ENCODE measurements around the gene DCDC1. TPM values are rescaled to one million over a fixed set of nuclear protein-coding genes. Genes with fewer than 3 reads are reported as not detected.

Gene DCDC1
- polyA plus RNA-seq, 2 of the 4 experiments (the other 2 are of a cell fraction), result 2.8 to 9.5 TPM

- Histone ChIP-seq H3K27ac (no peak overlapping the region), H3K9me3 (no peaks in the 10 kb centered on the region), H3K4me3 (no peak overlapping the region), H3K4me1 (peaks cover 2% of the 10 kb centered on the region; the same call in 2 of the 3 replicates), H3K4me2 (no peak overlapping the region)
- FAIRE-seq, result peak; percentile 43
- TF ChIP-seq KDM5A (IDR thresholded peaks at IDR 0.05) (no peak), ZFP36 (IDR thresholded peaks at IDR 0.05; ENCODE audit: borderline replicate concordance, partially characterized antibody) (no peak), JUN (IDR thresholded peaks at IDR 0.05) (no peak), MAFK (IDR thresholded peaks at IDR 0.05; ENCODE audit: partially characterized antibody) (no peak), GATA3 (IDR thresholded peaks at IDR 0.05; ENCODE audit: borderline replicate concordance) (no peak)
- no peak for DNase-seq (ENCODE audit: low read depth in 1 of 2, low spot score in 1 of 2)
- CTCF ChIA-PET, result interaction anchor here (0.8 kb wide), 1 partner anchor 627 kb away, joined by 3 read pairs; no protein-coding TSS in a partner anchor
- 73% methylated on average over 1 of the region's 1 CpG for WGBS (ENCODE audit: missing lambda C conversion rate)
- POLR2A ChIA-PET, result no interaction called here
- no peak for ATAC-seq
Measured at GRCh38 chr11:31243706-31244105, 125.8 kb downstream of the DCDC1 start.

GRCh38 chr11:31240340-31240904 is 129.1 kb downstream of the DCDC1 start:
- CTCF ChIA-PET, result interaction anchor here (0.7 to 3.1 kb wide), 10 partner anchors 10 to 936 kb away, joined by 3 to 14 read pairs (median 3); no protein-coding TSS in a partner anchor
- Histone ChIP-seq H3K4me3 (no peak overlapping the region), H3K9me3 (no peaks in the 10 kb centered on the region), H3K4me1 (peaks cover 12% of the 10 kb centered on the region; the same call in 2 of the 3 replicates), H3K4me2 (no peak overlapping the region), H3K27ac (no peak overlapping the region)
- DNase-seq (ENCODE audit: low read depth in 1 of 2, low spot score in 1 of 2), result peak; percentile 5 to 73
- POLR2A ChIA-PET, result no interaction called here
- peak; percentile 51 for FAIRE-seq
- WGBS (ENCODE audit: missing lambda C conversion rate), result 19% methylated on average over 5 of the region's 5 CpGs
- TF ChIP-seq SMC3 (IDR thresholded peaks at IDR 0.05) (peak; percentile 70), RAD21 (conservative IDR thresholded peaks at IDR 0.05 in 1 of 2, IDR thresholded peaks at IDR 0.05 in 1 of 2) (peak; percentile 71), CBX2 (IDR thresholded peaks at IDR 0.05; ENCODE audit: borderline replicate concordance, low read depth) (no peak), NPAS2 (CRISPR knock-in tag; IDR thresholded peaks at IDR 0.05; ENCODE audit: borderline replicate concordance) (no peak), CTCF (IDR thresholded peaks at IDR 0.05) (peak; percentile 79), PHF8 (IDR thresholded peaks at IDR 0.05; ENCODE audit: borderline replicate concordance, low read depth) (no peak), FOXS1 (CRISPR knock-in tag; IDR thresholded peaks at IDR 0.05) (no peak)
- TF ChIP-seq, protein P1, sequence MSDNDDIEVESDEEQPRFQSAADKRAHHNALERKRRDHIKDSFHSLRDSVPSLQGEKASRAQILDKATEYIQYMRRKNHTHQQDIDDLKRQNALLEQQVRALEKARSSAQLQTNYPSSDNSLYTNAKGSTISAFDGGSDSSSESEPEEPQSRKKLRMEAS (IDR thresholded peaks at IDR 0.05), result no peak
- TF ChIP-seq, protein P2, sequence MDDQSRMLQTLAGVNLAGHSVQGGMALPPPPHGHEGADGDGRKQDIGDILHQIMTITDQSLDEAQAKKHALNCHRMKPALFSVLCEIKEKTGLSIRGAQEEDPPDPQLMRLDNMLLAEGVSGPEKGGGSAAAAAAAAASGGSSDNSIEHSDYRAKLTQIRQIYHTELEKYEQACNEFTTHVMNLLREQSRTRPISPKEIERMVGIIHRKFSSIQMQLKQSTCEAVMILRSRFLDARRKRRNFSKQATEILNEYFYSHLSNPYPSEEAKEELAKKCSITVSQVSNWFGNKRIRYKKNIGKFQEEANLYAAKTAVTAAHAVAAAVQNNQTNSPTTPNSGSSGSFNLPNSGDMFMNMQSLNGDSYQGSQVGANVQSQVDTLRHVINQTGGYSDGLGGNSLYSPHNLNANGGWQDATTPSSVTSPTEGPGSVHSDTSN (IDR thresholded peaks at IDR 0.05), result no peak
- peak; percentile 43 to 88; a peak in 4 of 6 replicates for ATAC-seq

DNA sequence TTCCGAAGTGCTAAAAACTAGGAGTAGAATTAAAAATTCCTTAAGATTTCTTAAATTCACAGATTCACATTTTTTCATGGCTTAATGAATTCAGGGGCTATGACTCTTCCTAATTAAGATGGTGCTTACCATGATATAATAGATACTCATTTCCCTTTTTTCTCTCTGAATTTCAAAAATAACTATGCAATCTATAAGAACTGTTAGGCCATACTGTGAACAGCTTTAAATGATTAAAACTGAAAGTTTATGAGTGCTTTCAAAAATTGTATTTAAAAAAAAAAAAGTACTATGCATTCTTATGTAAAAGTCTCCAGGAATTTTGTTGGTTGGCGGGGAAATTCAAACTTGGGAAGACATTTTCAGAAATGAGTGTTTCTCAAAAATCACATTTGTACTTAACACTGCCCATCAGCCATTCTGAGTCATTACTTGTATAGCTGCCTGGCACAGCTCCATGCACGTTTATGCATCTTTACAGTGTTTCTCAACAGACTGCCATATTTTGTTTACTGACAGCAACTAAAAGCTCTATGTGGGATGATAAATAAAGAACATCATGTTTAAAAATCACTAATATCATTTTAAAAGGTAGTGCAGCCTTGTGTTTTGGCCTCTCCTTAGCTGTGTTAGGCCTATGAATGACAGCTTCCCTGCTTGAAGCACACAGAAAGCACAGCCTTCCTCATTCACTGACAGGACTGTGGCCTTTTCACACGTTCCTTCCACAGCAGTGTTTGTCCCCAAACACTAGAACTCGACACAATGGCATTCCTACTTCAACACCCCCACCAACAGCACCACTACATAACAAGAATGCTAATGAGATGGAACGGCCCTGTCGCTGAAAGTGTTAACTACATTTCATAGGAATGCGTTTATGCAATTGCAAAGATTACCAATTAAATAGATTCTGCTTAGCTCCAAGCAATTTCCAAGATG is 131.4 kb downstream of the DCDC1 start:
- Histone ChIP-seq H3K9me3 (no peaks in the 10 kb centered on the region), H3K4me3 (no peak overlapping the region), H3K27ac (peak overlapping the region in 1 of 2 experiments; percentile 38; a peak in 1 of 6 replicates), H3K4me1 (peaks cover 12% of the 10 kb centered on the region; the same call in 2 of the 3 replicates), H3K4me2 (peak overlapping the region; percentile 50)
- no peak for TF ChIP-seq MAFK (IDR thresholded peaks at IDR 0.05; ENCODE audit: partially characterized antibody)
- no peak for TF ChIP-seq FOSL2 (IDR thresholded peaks at IDR 0.05)
- TF ChIP-seq FOSL2 (CRISPR knock-in tag; IDR thresholded peaks at IDR 0.05), result 0 out of 2 replicates have a peak, but pooled peaks have one; percentile 18
- TF ChIP-seq HOXB13 (CRISPR knock-in tag; IDR thresholded peaks at IDR 0.05; ENCODE audit: low read depth), result no peak
- WGBS (ENCODE audit: missing lambda C conversion rate), result 20% methylated on average over 8 of the region's 8 CpGs
- ChIA-PET POLR2A (no interaction called here), CTCF (interaction anchor here (0.6 to 4.7 kb wide), 10 partner anchors 132 to 1060 kb away, joined by 3 to 27 read pairs (median 6); partner anchors contain the start of genes DCDC1 and DNAJC24)
- DNase-seq (ENCODE audit: low read depth in 1 of 2, low spot score in 1 of 2), result peak in 1 of 2 experiments; percentile 18
- ATAC-seq, result peak in 1 of 2 experiments; percentile 82; a peak in 4 of 6 replicates
- FAIRE-seq, result peak; percentile 18

All from A549 (cell line).